T47D (cell line): Measurements from ENCODE around the gene OTOGL.

Experiments used
- DNase-seq, 2 experiments: peaks; one replicate each; pipeline versions ENCODE4 v3.0.0 to v3.0.0-alpha.2; 2011 to 2012; ENCODE audit warnings: low read depth in 1 of 2, low spot score in 1 of 2
- JUND ChIP-seq: IDR thresholded peaks from 2 replicates; pipeline ENCODE4 v1.6.1; 2012; ENCODE audit warnings: low read depth
- in situ Hi-C: cut with HindIII; loops from 2 replicates; pipeline ENCODE4 v1.10.0; 2016; ENCODE audit warnings: low sequenced_read_pairs, low pct_unique_long_range_greater_than_20kb

Gene OTOGL

GRCh38 chr12:80175307-80175930 lies 76.1 kb downstream of the OTOGL start:
- DNase-seq, result no peak
- TF ChIP-seq JUND, result no peak
- in situ Hi-C loops, result no loop called here

GRCh38 chr12:80176706-80177105 lies 77.4 kb downstream of the OTOGL start:
- no peak for TF ChIP-seq JUND
- DNase-seq, result no peak
- in situ Hi-C loops, result no loop called here

GRCh38 chr12:80178846-80179245 lies 79.5 kb downstream of the OTOGL start:
- TF ChIP-seq JUND, result no peak
- no peak for DNase-seq
- in situ Hi-C loops, result no loop called here

GRCh38 chr12:80183939-80184338 lies 84.6 kb downstream of the OTOGL start:
- in situ Hi-C loops, result no loop called here
- no peak for DNase-seq
- TF ChIP-seq JUND, result no peak

GRCh38 chr12:80184926-80185325 lies 85.6 kb downstream of the OTOGL start:
- in situ Hi-C loops, result no loop called here
- no peak for TF ChIP-seq JUND
- no peak for DNase-seq

- peak; percentile 62; the same call in 1 of the 2 replicates for TF ChIP-seq JUND
- DNase-seq, result peak; percentile 54 to 89
- in situ Hi-C loops, result no loop called here
These were observed 87.4 kb downstream of the OTOGL start for GRCh38 chr12:80186727-80187217.

GRCh38 chr12:80187660-80188090 lies 88.3 kb downstream of the OTOGL start:
- DNase-seq, result no peak
- no peak for TF ChIP-seq JUND
- in situ Hi-C loops, result no loop called here

GRCh38 chr12:80188576-80188975 lies 89.2 kb downstream of the OTOGL start:
- DNase-seq, result no peak
- in situ Hi-C loops, result no loop called here
- no peak for TF ChIP-seq JUND

- in situ Hi-C loops, result no loop called here
- TF ChIP-seq JUND, result no peak
- no peak for DNase-seq
These were observed 89.9 kb downstream of the OTOGL start for GRCh38 chr12:80189241-80189640.

- in situ Hi-C loops, result no loop called here
- TF ChIP-seq JUND, result no peak
- DNase-seq, result no peak
These were observed 90.7 kb downstream of the OTOGL start for GRCh38 chr12:80190001-80190400.

- no peak for TF ChIP-seq JUND
- DNase-seq, result no peak
- in situ Hi-C loops, result no loop called here
These were observed 92.8 kb downstream of the OTOGL start for GRCh38 chr12:80192087-80192486.

GRCh38 chr12:80193865-80194264 lies 94.5 kb downstream of the OTOGL start:
- in situ Hi-C loops, result no loop called here
- no peak for TF ChIP-seq JUND
- DNase-seq, result no peak

- in situ Hi-C loops, result no loop called here
- no peak for TF ChIP-seq JUND
- DNase-seq, result peak; percentile 48 to 79
These were observed 95.9 kb downstream of the OTOGL start for GRCh38 chr12:80195074-80195726.
